Panc1 (cell line): Measurements from ENCODE around the gene DAAM2. TPM values are rescaled to one million over a fixed set of nuclear protein-coding genes. Genes with fewer than 3 reads are reported as not detected.

Experiments
- ATAC-seq: fragments of 200-7000 bp; cut with Tn5 transposase; 2 replicates; pipeline ENCODE4 v1.9.1; 2020; ENCODE audit warnings: mild to moderate bottlenecking, moderate library complexity
- BruUV-seq: library from RNA; stranded (reverse); fragments of 400-500 nt; replicated peaks from 2 replicates; lab custom pipeline; 2021; lab: Mats Ljungman, UMichigan
- CTCF ChIA-PET: fragments of 300-600 bp; sonication (Branson Sonifier 250); formaldehyde crosslinking; loops from one replicate; lab custom pipeline; 2022; ENCODE audit warnings: antibody characterized with exemption; lab: Charles Lee
- POLR2A ChIA-PET: fragments of 300-600 bp; sonication (Branson Sonifier 250); formaldehyde crosslinking; loops from one replicate; lab custom pipeline; 2022; ENCODE audit warnings: antibody characterized with exemption; lab: Charles Lee
- DNase-seq: peaks from one replicate; pipeline ENCODE4 v3.0.0-alpha.2; 2010; ENCODE audit warnings: low read depth, low spot score
- H3K27ac ChIP-seq: 2 replicates; pipeline ENCODE4 v1.5.1; 2011; ENCODE audit warnings: mild to moderate bottlenecking, low read length, inconsistent platforms
- H3K27me3 ChIP-seq: fragments of 200-500 bp; sonication (Bioruptor generic); 2 replicates; pipeline ENCODE4 v1.6.0; 2014; ENCODE audit warnings: low read length, inconsistent platforms; ENCODE audit not compliant: control insufficient read depth, insufficient read depth
- H3K36me3 ChIP-seq: fragments of 200-500 bp; sonication (Bioruptor generic); 2 replicates; pipeline ENCODE4 v1.5.1; 2014; ENCODE audit warnings: inconsistent platforms, mild to moderate bottlenecking, low read length, moderate library complexity; ENCODE audit not compliant: control insufficient read depth, insufficient read depth
- H3K4me1 ChIP-seq: 2 replicates; pipeline ENCODE4 v1.5.1; 2011; ENCODE audit warnings: inconsistent platforms, mild to moderate bottlenecking, low read length, moderate library complexity; ENCODE audit not compliant: control insufficient read depth, insufficient read depth
- H3K4me3 ChIP-seq, 2 experiments: 2 replicates each; pipeline ENCODE4 v1.5.1; 2011 to 2012; ENCODE audit warnings: low read depth in 2 of 2, low read length in 2 of 2, mild to moderate bottlenecking in 2 of 2, inconsistent platforms in 1 of 2, moderate library complexity in 1 of 2
- H3K9me3 ChIP-seq: fragments of 200-500 bp; sonication (Bioruptor generic); 2 replicates; pipeline ENCODE4 v1.5.1; 2014; ENCODE audit warnings: low read depth, mild to moderate bottlenecking, inconsistent platforms, low read length, moderate library complexity; ENCODE audit not compliant: control insufficient read depth, insufficient read depth
- POLR2AphosphoS5 ChIP-seq: IDR thresholded peaks from 2 replicates; pipeline ENCODE4 v1.6.1; 2012; ENCODE audit warnings: mild to moderate bottlenecking, low read depth, low read length, moderate library complexity
- REST ChIP-seq, 2 experiments: IDR thresholded peaks; 2 replicates each; pipeline ENCODE4 v1.6.1; 2011 to 2012; ENCODE audit warnings: low read depth in 2 of 2, control low read depth in 1 of 2, low read length in 1 of 2, mild to moderate bottlenecking in 1 of 2, moderate library complexity in 1 of 2; ENCODE audit not compliant: insufficient read depth in 1 of 2
- SIN3A ChIP-seq: IDR thresholded peaks from 2 replicates; pipeline ENCODE4 v1.6.1; 2012; ENCODE audit warnings: low read depth, mild to moderate bottlenecking, low read length, moderate library complexity, borderline replicate concordance; ENCODE audit not compliant: insufficient read depth
- TCF7L2 ChIP-seq: IDR thresholded peaks from 2 replicates; pipeline ENCODE4 v1.6.1; 2011; ENCODE audit warnings: mild to moderate bottlenecking, low read depth, low read length, inconsistent platforms
- in situ Hi-C: cut with HindIII; loops from 2 replicates; pipeline ENCODE4 v1.10.0; 2016; ENCODE audit warnings: low sequenced_read_pairs, low pct_unique_long_range_greater_than_20kb
- intact Hi-C: fragments of 100-400 bp; cut with micrococcal nuclease; formaldehyde crosslinking; loops from one replicate; pipeline ENCODE4 v1.10.0; 2022; ENCODE audit not compliant: unreplicated experiment
- total RNA-seq: library from RNA; stranded (reverse); gene quantifications from one replicate; pipeline ENCODE4 v1.2.1, GENCODE V29; 2021; ENCODE audit not compliant: unreplicated experiment
- TF ChIP-seq, protein P1 (sequence below): fragments of 450-650 bp; IDR thresholded peaks from 2 replicates; pipeline ENCODE4 v1.5.1; 2017; ENCODE audit warnings: mild to moderate bottlenecking

Gene DAAM2
- total RNA-seq, 1 experiment from 2014 or later: not detected

DNA sequence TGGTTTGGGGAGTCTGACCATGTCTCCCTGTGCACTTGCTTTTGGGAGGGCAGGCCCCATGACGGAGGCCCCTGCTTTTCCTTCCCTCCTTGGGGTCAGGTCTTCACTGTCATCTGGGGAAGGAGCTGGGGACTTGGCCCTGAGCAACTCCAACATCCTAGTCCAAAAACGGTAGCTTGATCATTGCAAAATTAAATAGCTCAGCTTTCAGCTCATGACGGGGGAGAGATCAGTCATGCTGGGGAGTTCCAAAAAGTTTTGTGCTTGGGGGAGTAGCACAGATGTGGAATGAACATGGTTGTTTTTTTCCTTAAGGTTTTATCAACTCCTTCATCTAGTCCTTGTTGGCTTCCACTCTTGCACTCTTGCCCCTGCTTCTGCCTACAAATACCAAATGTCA lies 81.3 kb downstream of the DAAM2 start:
- BruUV-seq: no TSS peak
- in situ Hi-C loops: no loop called here
- no peaks in the 10 kb centered on the region for H3K36me3 ChIP-seq
- no peak for DNase-seq
- intact Hi-C loops: no loop called here
- ChIA-PET CTCF (no interaction called here), POLR2A (no interaction called here)
- TF ChIP-seq, protein P1, sequence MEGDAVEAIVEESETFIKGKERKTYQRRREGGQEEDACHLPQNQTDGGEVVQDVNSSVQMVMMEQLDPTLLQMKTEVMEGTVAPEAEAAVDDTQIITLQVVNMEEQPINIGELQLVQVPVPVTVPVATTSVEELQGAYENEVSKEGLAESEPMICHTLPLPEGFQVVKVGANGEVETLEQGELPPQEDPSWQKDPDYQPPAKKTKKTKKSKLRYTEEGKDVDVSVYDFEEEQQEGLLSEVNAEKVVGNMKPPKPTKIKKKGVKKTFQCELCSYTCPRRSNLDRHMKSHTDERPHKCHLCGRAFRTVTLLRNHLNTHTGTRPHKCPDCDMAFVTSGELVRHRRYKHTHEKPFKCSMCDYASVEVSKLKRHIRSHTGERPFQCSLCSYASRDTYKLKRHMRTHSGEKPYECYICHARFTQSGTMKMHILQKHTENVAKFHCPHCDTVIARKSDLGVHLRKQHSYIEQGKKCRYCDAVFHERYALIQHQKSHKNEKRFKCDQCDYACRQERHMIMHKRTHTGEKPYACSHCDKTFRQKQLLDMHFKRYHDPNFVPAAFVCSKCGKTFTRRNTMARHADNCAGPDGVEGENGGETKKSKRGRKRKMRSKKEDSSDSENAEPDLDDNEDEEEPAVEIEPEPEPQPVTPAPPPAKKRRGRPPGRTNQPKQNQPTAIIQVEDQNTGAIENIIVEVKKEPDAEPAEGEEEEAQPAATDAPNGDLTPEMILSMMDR: no peak
- no peak for TF ChIP-seq POLR2AphosphoS5
- TF ChIP-seq TCF7L2: no peak
- TF ChIP-seq REST (IDR thresholded peaks at IDR 0.05; ENCODE audit: insufficient read depth in 1 of 2, low read depth in 2 of 2, low read length in 1 of 2): no peak
- TF ChIP-seq SIN3A: no peak
- no peak overlapping the region for H3K4me3 ChIP-seq
- no peaks in the 10 kb centered on the region for H3K27me3 ChIP-seq
- no peaks in the 10 kb centered on the region for H3K4me1 ChIP-seq
- no peaks in the 10 kb centered on the region for H3K9me3 ChIP-seq
- H3K27ac ChIP-seq: no peak overlapping the region
- ATAC-seq: no peak

- ChIA-PET CTCF (no interaction called here), POLR2A (no interaction called here)
- no peak for ATAC-seq
- H3K4me3 ChIP-seq: no peak overlapping the region
- intact Hi-C loops: no loop called here
- DNase-seq: no peak
- in situ Hi-C loops: no loop called here
- BruUV-seq: no TSS peak
- no peaks in the 10 kb centered on the region for H3K27me3 ChIP-seq
- TF ChIP-seq SIN3A (no peak), TCF7L2 (no peak), REST (IDR thresholded peaks at IDR 0.05; ENCODE audit: insufficient read depth in 1 of 2, low read depth in 2 of 2, low read length in 1 of 2) (no peak), POLR2AphosphoS5 (no peak)
- TF ChIP-seq, protein P1: no peak
- H3K9me3 ChIP-seq: no peaks in the 10 kb centered on the region
- H3K4me1 ChIP-seq: no peaks in the 10 kb centered on the region
- no peak overlapping the region for H3K27ac ChIP-seq
- H3K36me3 ChIP-seq: no peaks in the 10 kb centered on the region
Measured at GRCh38 chr6:39876111-39876510, 83.9 kb downstream of the DAAM2 start.
